Endothelial cell (in vitro differentiated cells): ENCODE results near the gene CHN2. TPM values are rescaled to one million over a fixed set of nuclear protein-coding genes. Genes with fewer than 3 reads are reported as not detected.

Experiments used
- DNase-seq: peaks from one replicate; pipeline ENCODE4 v3.0.0; 2021; ENCODE audit warnings: low spot score
- H3K27ac Mint-ChIP-seq: one replicate; pipeline ENCODE4 v1.8.0; 2021; ENCODE audit warnings: mixed read lengths, inconsistent platforms; ENCODE audit not compliant: unreplicated experiment
- H3K27me3 Mint-ChIP-seq: one replicate; pipeline ENCODE4 v1.8.0; 2021; ENCODE audit warnings: mild to moderate bottlenecking, moderate library complexity, mixed read lengths, inconsistent platforms; ENCODE audit not compliant: unreplicated experiment
- H3K36me3 Mint-ChIP-seq: one replicate; pipeline ENCODE4 v1.8.0; 2021; ENCODE audit warnings: mild to moderate bottlenecking, low read depth, mixed read lengths, inconsistent platforms; ENCODE audit not compliant: unreplicated experiment
- H3K4me1 Mint-ChIP-seq: one replicate; pipeline ENCODE4 v1.8.0; 2021; ENCODE audit warnings: mild to moderate bottlenecking, mixed read lengths, inconsistent platforms; ENCODE audit not compliant: unreplicated experiment
- H3K4me3 Mint-ChIP-seq: one replicate; pipeline ENCODE4 v1.8.0; 2021; ENCODE audit warnings: mild to moderate bottlenecking, mixed read lengths, inconsistent platforms; ENCODE audit not compliant: unreplicated experiment
- H3K9me3 Mint-ChIP-seq: one replicate; pipeline ENCODE4 v1.8.0; 2021; ENCODE audit warnings: mixed read lengths, inconsistent platforms; ENCODE audit not compliant: unreplicated experiment
- CTCF ChIP-seq: fragments of 200-600 bp; sonication (generic); IDR thresholded peaks from one replicate; pipeline ENCODE4 v1.5.0; 2021; ENCODE audit warnings: antibody characterized with exemption; ENCODE audit not compliant: unreplicated experiment
- total RNA-seq: library from RNA; stranded (reverse); fragmentation: NEBNext Ultra II Directional; extraction: Animal tissue kit (Norgen Biotek cat#: 25700); gene quantifications from one replicate; pipeline ENCODE4 v1.2.1, GENCODE V29; 2021; ENCODE audit not compliant: unreplicated experiment

Gene CHN2
- total RNA-seq, 1 donor from 2014 or later = 3.4 TPM

GRCh38 chr7:29270594-29271318, 76.2 kb downstream of the CHN2 start:
- Mint-ChIP-seq H3K4me3 (no peak overlapping the region), H3K27ac (no peak overlapping the region), H3K27me3 (peaks cover 2% of the 10 kb centered on the region), H3K36me3 (no peaks in the 10 kb centered on the region), H3K9me3 (no peaks in the 10 kb centered on the region), H3K4me1 (peaks cover 10% of the 10 kb centered on the region)
- no peak for DNase-seq
- no peak for TF ChIP-seq CTCF

- H3K4me3 Mint-ChIP-seq = no peak overlapping the region
- H3K36me3 Mint-ChIP-seq = no peaks in the 10 kb centered on the region
- peaks cover 9% of the 10 kb centered on the region for H3K4me1 Mint-ChIP-seq
- no peaks in the 10 kb centered on the region for H3K9me3 Mint-ChIP-seq
- no peak overlapping the region for H3K27ac Mint-ChIP-seq
- DNase-seq = no peak
- peaks cover 2% of the 10 kb centered on the region for H3K27me3 Mint-ChIP-seq
- no peak for TF ChIP-seq CTCF
These were observed 76.7 kb downstream of the CHN2 start for GRCh38 chr7:29271319-29271658.

- Mint-ChIP-seq H3K4me3 (no peak overlapping the region), H3K27ac (no peak overlapping the region), H3K9me3 (no peaks in the 10 kb centered on the region), H3K4me1 (peaks cover 9% of the 10 kb centered on the region), H3K27me3 (peaks cover 2% of the 10 kb centered on the region), H3K36me3 (no peaks in the 10 kb centered on the region)
- no peak for TF ChIP-seq CTCF
- DNase-seq = no peak
These were observed 77.5 kb downstream of the CHN2 start for GRCh38 chr7:29272057-29272456.

- no peak for TF ChIP-seq CTCF
- no peaks in the 10 kb centered on the region for H3K36me3 Mint-ChIP-seq
- H3K27me3 Mint-ChIP-seq = peaks cover 2% of the 10 kb centered on the region
- H3K27ac Mint-ChIP-seq = no peak overlapping the region
- H3K9me3 Mint-ChIP-seq = no peaks in the 10 kb centered on the region
- no peak overlapping the region for H3K4me3 Mint-ChIP-seq
- DNase-seq = no peak
- H3K4me1 Mint-ChIP-seq = peaks cover 9% of the 10 kb centered on the region
These were observed 79.8 kb downstream of the CHN2 start for GRCh38 chr7:29274146-29275017.

GRCh38 chr7:29275018-29275318, 80.4 kb downstream of the CHN2 start:
- H3K36me3 Mint-ChIP-seq = no peaks in the 10 kb centered on the region
- H3K9me3 Mint-ChIP-seq = no peaks in the 10 kb centered on the region
- H3K27ac Mint-ChIP-seq = no peak overlapping the region
- no peak overlapping the region for H3K4me3 Mint-ChIP-seq
- H3K4me1 Mint-ChIP-seq = peaks cover 9% of the 10 kb centered on the region
- DNase-seq = no peak
- peaks cover 4% of the 10 kb centered on the region for H3K27me3 Mint-ChIP-seq
- TF ChIP-seq CTCF = no peak
